Spleen (tissue), 11 donors: ENCODE results near the gene ART3. TPM values are rescaled to one million over a fixed set of nuclear protein-coding genes. Genes with fewer than 3 reads are reported as not detected.

Experiments
- DNase-seq: peaks from one replicate; pipeline ENCODE4 v3.0.0-alpha.2; 2020
- H3K27ac ChIP-seq, 8 donors: fragments of 200-600 bp; sonication (generic) in 7 of 8; 1 replicate in 4 of 8; 2 replicates in 4 of 8; pipeline versions ENCODE4 v1.5.0 to v1.8.0; 2016 to 2021; ENCODE audit warnings: inconsistent platforms in 4 of 8, mild to moderate bottlenecking in 4 of 8, moderate library complexity in 1 of 8
- H3K27me3 ChIP-seq, 7 donors: fragments of 200-600 bp; sonication (generic) in 6 of 7; replicated peaks in 1 of 7; 1 replicate in 4 of 7; 2 replicates in 3 of 7; pipeline versions ENCODE4 v1.5.0 to v1.8.0; 2016 to 2021; ENCODE audit warnings: inconsistent platforms in 3 of 7, mild to moderate bottlenecking in 1 of 7
- H3K36me3 ChIP-seq, 6 donors: fragments of 200-600 bp; sonication (generic) in 5 of 6; 1 replicate in 4 of 6; 2 replicates in 2 of 6; pipeline versions ENCODE4 v1.5.0 to v1.8.0; 2016 to 2021; ENCODE audit warnings: inconsistent platforms in 2 of 6
- H3K4me1 ChIP-seq, 6 donors: fragments of 200-600 bp; sonication (generic) in 5 of 6; 1 replicate in 3 of 6; 2 replicates in 3 of 6; pipeline versions ENCODE4 v1.5.0 to v1.8.0; 2016 to 2021; ENCODE audit warnings: inconsistent platforms in 3 of 6
- H3K4me3 ChIP-seq, 8 donors: fragments of 200-600 bp; sonication (generic) in 7 of 8; 1 replicate in 4 of 8; 2 replicates in 4 of 8; pipeline versions ENCODE4 v1.5.0 to v1.8.0; 2016 to 2021; ENCODE audit warnings: inconsistent platforms in 4 of 8, mild to moderate bottlenecking in 4 of 8, moderate library complexity in 2 of 8
- H3K9me3 ChIP-seq, 8 donors: fragments of 200-600 bp; sonication (generic) in 7 of 8; 1 replicate in 4 of 8; 2 replicates in 4 of 8; pipeline versions ENCODE4 v1.5.0 to v1.8.0; 2016 to 2021; ENCODE audit warnings: inconsistent platforms in 4 of 8
- POLR2A ChIP-seq, 3 donors: fragments of 450-650 bp; IDR thresholded peaks; one replicate each; pipeline ENCODE4 v1.5.1; 2017; ENCODE audit warnings: antibody characterized with exemption in 3 of 3, mild to moderate bottlenecking in 1 of 3
- POLR2AphosphoS5 ChIP-seq, 3 donors: sonication (generic); formaldehyde crosslinking; IDR thresholded peaks; one replicate each; pipeline ENCODE4 v1.5.1; 2017; ENCODE audit warnings: antibody characterized with exemption in 3 of 3
- WGBS, 5 donors: extraction: QIAGEN DNeasy Blood & Tissue Kit in 3 of 5; methylation state at CpG; one replicate each; pipeline versions ENCODE4 v1.1.5 to v1.1.7; 2013 to 2018; 5-methylcytosine and 5-hydroxymethylcytosine counted together
- intact Hi-C: fragments of 100-400 bp; cut with DNase I; formaldehyde crosslinking; loops from one replicate; pipeline ENCODE4 v1.15.0; 2023; ENCODE audit warnings: low total_unique reads
- polyA plus RNA-seq, 3 donors: library from polyadenylated mRNA; stranded (reverse); fragments of 200-250 nt; gene quantifications; one replicate each; pipeline ENCODE4 v1.2.1, GENCODE V29; 2013
- total RNA-seq, 7 donors: library from RNA; depleted of rRNA in 3 of 7; stranded (reverse); fragments of >200 nt in 3 of 7; fragmentation: NEBNext Ultra II Directional in 4 of 7; extraction: Animal tissue kit (Norgen Biotek cat#: 25700) in 4 of 7; gene quantifications; one replicate each; pipeline versions ENCODE4 v1.1.0 to v1.2.1, GENCODE V29; 2016 to 2021
- TF ChIP-seq, protein P1 (sequence below), 11 experiments: fragments of 200-600 bp in 7 of 11; fragments of 450-650 bp in 4 of 11; sonication (generic) in 4 of 11; IDR thresholded peaks in 8 of 11; conservative IDR thresholded peaks in 3 of 11; 1 replicate in 7 of 11; 2 replicates in 4 of 11; pipeline versions ENCODE4 v1.4.0 to v1.8.0; 2016 to 2021; ENCODE audit warnings: antibody characterized with exemption in 11 of 11, inconsistent platforms in 4 of 11, mild to moderate bottlenecking in 1 of 11
- donor health status: healthy with polysubstance abuse.
- donor health status: DM: no; HTN: no; CAD: no; lungs with moderate emphysema.
- donor health status: DM: no; HTN: no; CAD: no.
- donor health status: Bipolar disorder and iron deficiency.
- donor health status: healthy.
- donor health status: DM: no; HTN: no; CAD: no.
- donor health status: DM: yes; HTN: yes; CAD: no.

ART3 gene
- total and polyA plus RNA-seq, 10 donors = 0.91 to 5.7 (median 3.1) TPM

DNA sequence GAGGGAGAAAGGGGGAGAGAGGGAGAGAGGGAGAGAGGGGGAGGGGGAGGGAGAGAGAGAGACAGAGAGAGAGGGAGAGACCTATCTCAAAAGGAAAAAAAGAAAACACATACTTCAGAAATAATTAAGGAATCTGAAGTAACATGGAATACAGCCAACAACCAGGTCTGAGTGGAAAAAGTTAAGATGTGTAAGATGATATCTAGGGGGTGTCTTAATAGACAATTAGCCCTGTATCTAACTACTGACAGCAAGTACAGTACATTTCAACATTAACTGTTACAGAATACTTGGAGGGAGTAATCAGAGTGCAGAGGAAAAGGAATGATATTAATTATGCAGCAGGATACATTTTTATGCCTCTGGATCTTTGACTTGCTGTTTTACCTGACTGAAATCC, 51.3 kb downstream of the ART3 start:
- Histone ChIP-seq H3K36me3 (peaks cover 4 to 97% (median 48%) of the 10 kb centered on the region in 6 donors), H3K4me1 (no peaks in the 10 kb centered on the region), H3K27ac (no peak overlapping the region), H3K27me3 (no peaks in the 10 kb centered on the region), H3K4me3 (no peak overlapping the region), H3K9me3 (no peaks in the 10 kb centered on the region)
- intact Hi-C loops = no loop called here
- TF ChIP-seq POLR2A (IDR thresholded peaks at IDR 0.05) (no peak), POLR2AphosphoS5 (IDR thresholded peaks at IDR 0.05) (no peak)
- TF ChIP-seq, protein P1, sequence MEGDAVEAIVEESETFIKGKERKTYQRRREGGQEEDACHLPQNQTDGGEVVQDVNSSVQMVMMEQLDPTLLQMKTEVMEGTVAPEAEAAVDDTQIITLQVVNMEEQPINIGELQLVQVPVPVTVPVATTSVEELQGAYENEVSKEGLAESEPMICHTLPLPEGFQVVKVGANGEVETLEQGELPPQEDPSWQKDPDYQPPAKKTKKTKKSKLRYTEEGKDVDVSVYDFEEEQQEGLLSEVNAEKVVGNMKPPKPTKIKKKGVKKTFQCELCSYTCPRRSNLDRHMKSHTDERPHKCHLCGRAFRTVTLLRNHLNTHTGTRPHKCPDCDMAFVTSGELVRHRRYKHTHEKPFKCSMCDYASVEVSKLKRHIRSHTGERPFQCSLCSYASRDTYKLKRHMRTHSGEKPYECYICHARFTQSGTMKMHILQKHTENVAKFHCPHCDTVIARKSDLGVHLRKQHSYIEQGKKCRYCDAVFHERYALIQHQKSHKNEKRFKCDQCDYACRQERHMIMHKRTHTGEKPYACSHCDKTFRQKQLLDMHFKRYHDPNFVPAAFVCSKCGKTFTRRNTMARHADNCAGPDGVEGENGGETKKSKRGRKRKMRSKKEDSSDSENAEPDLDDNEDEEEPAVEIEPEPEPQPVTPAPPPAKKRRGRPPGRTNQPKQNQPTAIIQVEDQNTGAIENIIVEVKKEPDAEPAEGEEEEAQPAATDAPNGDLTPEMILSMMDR (IDR thresholded peaks at IDR 0.05 in 8 of 11, conservative IDR thresholded peaks at IDR 0.05 in 3 of 11) = no peak
- DNase-seq = no peak

DNA sequence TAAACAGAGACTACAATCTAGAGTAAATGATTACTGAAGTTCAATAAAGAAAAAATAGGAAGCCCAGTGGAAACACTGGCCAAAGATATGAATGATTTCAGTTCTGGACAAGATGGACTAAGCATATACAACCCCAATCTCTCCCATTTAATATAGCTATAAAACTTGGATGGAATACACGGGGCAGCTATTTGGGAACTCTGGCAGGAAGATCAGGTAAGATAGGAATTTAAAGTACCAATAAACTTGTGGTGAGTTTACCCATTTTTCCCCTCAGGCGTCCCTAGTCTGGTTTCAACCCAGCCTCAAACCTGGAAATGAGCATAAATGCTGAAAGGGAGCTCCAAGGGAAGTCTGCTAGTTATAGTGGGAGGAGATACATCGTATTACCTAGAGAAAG, 53.2 kb downstream of the ART3 start:
- intact Hi-C loops = no loop called here
- WGBS, 5 donors = 93 to 98% (median 95%) methylated on average over 3 of the region's 3 CpGs
- H3K27me3 ChIP-seq = no peaks in the 10 kb centered on the region
- TF ChIP-seq, protein P1 (IDR thresholded peaks at IDR 0.05 in 8 of 11, conservative IDR thresholded peaks at IDR 0.05 in 3 of 11) = no peak
- no peak for TF ChIP-seq POLR2AphosphoS5 (IDR thresholded peaks at IDR 0.05)
- no peak for TF ChIP-seq POLR2A (IDR thresholded peaks at IDR 0.05)
- peaks cover 4 to 97% (median 42%) of the 10 kb centered on the region in 6 donors for H3K36me3 ChIP-seq
- no peak for DNase-seq
- no peak overlapping the region for H3K27ac ChIP-seq
- H3K4me1 ChIP-seq = no peaks in the 10 kb centered on the region
- no peak overlapping the region for H3K4me3 ChIP-seq
- no peaks in the 10 kb centered on the region for H3K9me3 ChIP-seq

DNA sequence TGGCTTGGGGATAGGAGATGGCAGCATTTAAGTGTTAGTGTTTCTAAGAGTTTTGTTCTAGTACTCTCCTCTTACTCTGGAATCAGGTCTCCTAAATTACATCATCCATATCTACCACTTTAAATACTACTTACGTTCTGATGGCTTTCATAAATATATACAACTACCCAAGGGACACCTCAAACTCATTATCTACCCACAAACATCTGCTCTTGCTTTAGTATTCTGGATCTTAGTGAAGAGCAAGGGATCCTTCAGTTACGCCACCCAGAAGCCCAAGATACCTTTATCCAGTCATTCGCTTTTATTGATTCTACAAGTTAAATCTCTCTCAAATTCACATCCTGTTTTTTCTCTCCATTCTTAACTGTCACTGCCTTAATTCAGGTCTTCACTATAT, 66.7 kb downstream of the ART3 start:
- DNase-seq = no peak
- no peaks in the 10 kb centered on the region for H3K9me3 ChIP-seq
- peaks cover 4 to 21% (median 13%) of the 10 kb centered on the region in 6 donors for H3K4me1 ChIP-seq
- intact Hi-C loops = no loop called here
- H3K27ac ChIP-seq = no peak overlapping the region
- peaks cover 0 to 81% (median 50%) of the 10 kb centered on the region in 6 donors for H3K36me3 ChIP-seq
- no peaks in the 10 kb centered on the region for H3K27me3 ChIP-seq
- H3K4me3 ChIP-seq = no peak overlapping the region
- 90 to 96% (median 93%) methylated on average over 3 of the region's 3 CpGs for WGBS, 5 donors
- TF ChIP-seq, protein P1 (IDR thresholded peaks at IDR 0.05 in 8 of 11, conservative IDR thresholded peaks at IDR 0.05 in 3 of 11) = no peak
- TF ChIP-seq POLR2AphosphoS5 (IDR thresholded peaks at IDR 0.05) (no peak), POLR2A (IDR thresholded peaks at IDR 0.05) (no peak)

DNA sequence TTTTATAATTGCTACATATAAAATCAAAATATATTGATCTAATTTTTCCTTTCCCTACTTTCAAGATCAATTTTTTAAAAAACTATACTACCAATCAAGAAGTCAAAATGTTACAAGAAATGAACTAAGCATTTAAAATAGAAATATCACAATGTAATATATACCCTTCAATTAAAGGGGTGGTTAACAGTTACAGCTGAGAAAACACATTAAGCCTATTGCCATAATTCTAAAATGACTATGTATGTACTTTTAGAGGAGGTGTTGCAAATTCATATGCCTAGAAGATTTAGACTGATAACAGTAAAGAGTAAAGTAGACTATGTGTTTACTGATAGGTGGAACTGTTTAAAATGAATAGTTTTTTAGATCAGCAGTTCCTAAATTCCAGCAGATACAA, 70.0 kb downstream of the ART3 start:
- Histone ChIP-seq H3K9me3 (no peaks in the 10 kb centered on the region), H3K4me3 (no peak overlapping the region), H3K27ac (no peak overlapping the region), H3K4me1 (peaks cover 14 to 47% (median 36%) of the 10 kb centered on the region in 6 donors), H3K27me3 (no peaks in the 10 kb centered on the region), H3K36me3 (peaks cover 0 to 48% (median 26%) of the 10 kb centered on the region in 6 donors)
- intact Hi-C loops = no loop called here
- TF ChIP-seq POLR2AphosphoS5 (IDR thresholded peaks at IDR 0.05) (no peak), POLR2A (IDR thresholded peaks at IDR 0.05) (no peak)
- TF ChIP-seq, protein P1 (IDR thresholded peaks at IDR 0.05 in 8 of 11, conservative IDR thresholded peaks at IDR 0.05 in 3 of 11) = no peak
- no peak for DNase-seq
